Activated naive CD8-positive, alpha-beta T cell treated with anti-CD3 and anti-CD28 coated beads for 36 hours (primary cell): Measurements from ENCODE around the gene ISG15. TPM values are rescaled to one million over a fixed set of nuclear protein-coding genes. Genes with fewer than 3 reads are reported as not detected.

Experiments used
- DNase-seq: peaks from one replicate; pipeline ENCODE4 v3.0.0; 2021
- H3K27ac Mint-ChIP-seq: one replicate; pipeline ENCODE4 v1.8.0; 2022; ENCODE audit warnings: mild to moderate bottlenecking, moderate library complexity, mixed read lengths
- H3K27me3 Mint-ChIP-seq: one replicate; pipeline ENCODE4 v1.8.0; 2022; ENCODE audit warnings: mild to moderate bottlenecking, mixed read lengths
- H3K36me3 Mint-ChIP-seq: one replicate; pipeline ENCODE4 v1.8.0; 2021; ENCODE audit warnings: mild to moderate bottlenecking, mixed read lengths
- H3K4me1 Mint-ChIP-seq: one replicate; pipeline ENCODE4 v1.8.0; 2021; ENCODE audit warnings: mixed read lengths
- H3K4me3 Mint-ChIP-seq: one replicate; pipeline ENCODE4 v1.8.0; 2022; ENCODE audit warnings: mild to moderate bottlenecking, moderate library complexity, mixed read lengths
- H3K9me3 Mint-ChIP-seq: one replicate; pipeline ENCODE4 v1.8.0; 2022; ENCODE audit warnings: mixed read lengths
- total RNA-seq, 2 experiments: library from RNA; stranded (reverse); gene quantifications; one replicate each; pipeline ENCODE4 v1.2.3, GENCODE V29; 2021

Gene ISG15
- total RNA-seq, 2 experiments from 2014 or later, result 71.7 to 78.4 TPM

DNA sequence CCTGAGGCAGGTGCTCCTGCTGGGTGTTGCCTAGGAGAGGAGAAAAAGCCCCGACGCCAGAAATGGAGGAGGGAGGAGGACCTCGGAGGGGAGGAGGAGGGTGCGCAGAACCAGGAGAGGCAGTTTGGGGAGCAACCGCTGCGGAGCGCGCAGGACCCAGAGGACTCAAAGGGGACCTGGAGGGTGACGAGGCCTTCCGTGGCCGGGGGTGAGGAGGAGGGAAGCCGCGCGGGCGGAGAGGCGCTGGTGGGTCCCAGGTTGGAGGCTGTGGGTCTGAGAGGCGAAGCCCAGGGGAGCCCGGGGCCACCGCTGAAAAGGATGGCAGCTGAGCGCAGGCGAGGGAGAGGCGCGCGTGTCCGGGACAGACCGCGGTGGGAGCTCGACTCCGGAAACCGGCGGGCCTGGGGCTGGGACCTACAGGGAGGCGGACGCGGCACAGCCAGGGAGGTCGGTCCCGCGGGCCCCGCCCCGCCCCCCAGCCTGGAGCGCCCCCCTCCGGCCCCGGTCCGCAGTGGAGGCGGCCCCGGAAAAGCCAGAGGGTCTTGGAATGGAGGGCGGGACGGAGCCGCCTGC, 45.7 kb downstream of the ISG15 start:
- DNase-seq, result no peak
- H3K27ac Mint-ChIP-seq, result peak overlapping the region; percentile 36

DNA sequence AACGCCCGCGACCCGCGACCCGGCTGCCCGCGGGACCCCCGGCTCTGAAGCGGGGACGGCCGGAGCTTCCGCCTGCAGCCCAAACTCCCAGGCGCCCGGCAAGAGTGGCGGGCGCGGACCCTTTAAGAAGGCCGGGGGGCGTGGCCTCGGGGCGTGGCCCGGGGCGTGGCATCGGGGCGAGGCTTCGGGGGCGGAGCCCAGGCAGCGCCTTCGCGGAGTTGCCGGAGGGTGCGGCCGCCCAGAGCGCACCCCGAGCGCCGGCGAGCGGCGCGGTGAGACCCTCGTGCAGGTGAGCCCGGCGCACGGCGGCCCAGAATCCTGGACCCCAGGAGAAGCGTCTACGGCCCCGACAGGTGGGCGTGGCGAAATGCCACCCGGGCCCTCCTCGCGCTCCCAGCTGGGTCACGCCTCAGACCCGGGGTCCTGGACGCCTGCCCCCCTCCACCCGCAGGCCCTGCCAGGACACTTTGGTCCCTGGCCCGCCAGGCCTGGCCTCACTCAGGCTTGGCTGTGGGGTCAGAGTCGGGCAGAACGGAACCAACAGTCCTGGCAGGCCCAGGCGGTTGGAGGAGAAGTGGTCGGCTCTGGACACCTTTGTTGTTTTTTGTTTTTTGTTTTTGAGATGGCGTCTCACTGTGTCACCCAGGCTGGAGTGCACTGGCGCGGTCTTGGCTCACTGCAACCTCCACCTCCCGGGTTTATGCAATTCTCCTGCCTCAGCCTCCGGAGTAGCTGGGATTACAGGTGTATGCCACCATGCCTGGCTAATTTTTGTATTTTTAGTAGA, 46.4 kb downstream of the ISG15 start:
- Mint-ChIP-seq H3K4me3 (peak overlapping the region; percentile 91), H3K4me1 (peaks cover 36% of the 10 kb centered on the region), H3K36me3 (peaks cover 22% of the 10 kb centered on the region), H3K27me3 (peaks cover 26% of the 10 kb centered on the region), H3K27ac (peak overlapping the region; percentile 54), H3K9me3 (no peaks in the 10 kb centered on the region)
- DNase-seq, result peak; percentile 94

More for the DNA sequence above, 45.7 kb downstream of the ISG15 start:
- H3K36me3 Mint-ChIP-seq, result peaks cover 22% of the 10 kb centered on the region
- peaks cover 26% of the 10 kb centered on the region for H3K27me3 Mint-ChIP-seq
- no peaks in the 10 kb centered on the region for H3K9me3 Mint-ChIP-seq
- H3K4me3 Mint-ChIP-seq, result peak overlapping the region; percentile 77
- peaks cover 34% of the 10 kb centered on the region for H3K4me1 Mint-ChIP-seq

DNA sequence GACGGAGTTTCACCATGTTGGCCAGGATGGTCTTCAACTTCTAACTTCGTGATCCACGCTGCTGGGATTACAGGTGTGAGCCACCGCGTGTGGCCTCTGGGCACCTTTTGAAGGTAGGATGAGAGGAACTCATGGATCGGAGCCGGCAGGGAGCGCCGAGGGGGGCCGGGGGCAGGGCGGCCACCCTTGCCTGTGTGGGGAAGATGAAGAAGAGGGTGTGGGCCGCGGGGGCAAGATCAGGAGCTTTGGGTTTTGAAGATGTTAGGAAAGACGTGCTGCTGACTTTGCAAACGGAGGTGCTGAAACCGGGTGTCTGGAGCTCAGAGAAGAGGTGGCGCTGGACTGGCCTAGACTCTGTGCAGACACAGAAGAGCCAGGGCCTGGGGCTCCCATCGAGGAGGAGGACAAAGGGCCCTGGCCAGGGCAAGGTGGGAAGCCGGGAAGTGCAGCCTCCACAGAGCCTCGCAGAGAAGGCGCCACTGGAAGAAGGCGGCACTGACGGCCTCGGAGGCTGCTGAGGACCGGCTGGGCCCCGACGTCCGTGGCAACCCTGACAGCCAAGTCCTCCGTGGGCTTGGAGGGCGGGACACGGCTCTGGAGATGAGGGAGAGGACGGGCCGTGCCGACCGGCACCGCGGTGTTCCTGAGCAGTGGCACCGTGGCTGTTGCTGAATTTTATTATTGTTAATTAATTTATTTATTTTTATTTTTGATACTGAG, 47.1 kb downstream of the ISG15 start:
- H3K9me3 Mint-ChIP-seq, result no peaks in the 10 kb centered on the region
- no peak for DNase-seq
- peaks cover 38% of the 10 kb centered on the region for H3K4me1 Mint-ChIP-seq
- peaks cover 26% of the 10 kb centered on the region for H3K27me3 Mint-ChIP-seq
- H3K36me3 Mint-ChIP-seq, result peaks cover 22% of the 10 kb centered on the region
- peak overlapping the region; percentile 54 for H3K27ac Mint-ChIP-seq
- H3K4me3 Mint-ChIP-seq, result peak overlapping the region; percentile 91

DNA sequence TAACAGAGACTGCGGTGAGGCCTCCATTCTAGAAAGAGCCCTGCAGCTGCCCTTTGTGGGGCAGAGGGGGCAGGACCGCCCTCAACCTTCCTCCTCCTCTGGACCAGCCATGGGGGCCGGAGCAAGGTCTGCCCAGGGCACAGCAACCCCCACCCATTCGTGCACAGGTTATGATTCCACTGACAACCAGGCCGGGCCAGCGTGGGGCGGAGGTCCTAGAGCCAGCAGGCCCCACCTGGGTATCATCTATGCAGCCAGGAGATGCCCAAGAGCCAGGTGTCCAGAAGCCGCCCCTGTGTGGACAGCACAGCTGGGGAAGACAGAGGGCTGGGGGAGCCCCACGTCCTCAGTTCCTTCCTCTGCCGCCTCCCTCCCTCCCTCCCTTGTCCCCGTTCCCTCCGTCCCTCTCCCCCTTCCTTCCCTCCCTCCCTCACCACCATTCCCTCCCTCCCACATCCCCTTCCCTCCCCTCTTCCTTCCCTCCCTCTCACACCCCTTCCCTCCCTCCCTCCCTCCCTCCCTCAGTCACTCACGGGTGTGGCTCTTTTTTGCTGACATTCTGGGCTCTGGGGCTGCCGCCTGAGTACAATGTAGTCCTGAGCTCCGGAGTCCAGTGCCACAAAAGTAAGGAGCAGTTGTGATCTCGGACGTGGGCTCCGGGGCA, 48.5 kb downstream of the ISG15 start:
- Mint-ChIP-seq H3K9me3 (no peaks in the 10 kb centered on the region), H3K27me3 (peaks cover 26% of the 10 kb centered on the region), H3K4me3 (peak overlapping the region; percentile 91), H3K27ac (peak overlapping the region; percentile 89), H3K36me3 (peaks cover 22% of the 10 kb centered on the region), H3K4me1 (peaks cover 41% of the 10 kb centered on the region)
- peak; percentile 3 for DNase-seq

DNA sequence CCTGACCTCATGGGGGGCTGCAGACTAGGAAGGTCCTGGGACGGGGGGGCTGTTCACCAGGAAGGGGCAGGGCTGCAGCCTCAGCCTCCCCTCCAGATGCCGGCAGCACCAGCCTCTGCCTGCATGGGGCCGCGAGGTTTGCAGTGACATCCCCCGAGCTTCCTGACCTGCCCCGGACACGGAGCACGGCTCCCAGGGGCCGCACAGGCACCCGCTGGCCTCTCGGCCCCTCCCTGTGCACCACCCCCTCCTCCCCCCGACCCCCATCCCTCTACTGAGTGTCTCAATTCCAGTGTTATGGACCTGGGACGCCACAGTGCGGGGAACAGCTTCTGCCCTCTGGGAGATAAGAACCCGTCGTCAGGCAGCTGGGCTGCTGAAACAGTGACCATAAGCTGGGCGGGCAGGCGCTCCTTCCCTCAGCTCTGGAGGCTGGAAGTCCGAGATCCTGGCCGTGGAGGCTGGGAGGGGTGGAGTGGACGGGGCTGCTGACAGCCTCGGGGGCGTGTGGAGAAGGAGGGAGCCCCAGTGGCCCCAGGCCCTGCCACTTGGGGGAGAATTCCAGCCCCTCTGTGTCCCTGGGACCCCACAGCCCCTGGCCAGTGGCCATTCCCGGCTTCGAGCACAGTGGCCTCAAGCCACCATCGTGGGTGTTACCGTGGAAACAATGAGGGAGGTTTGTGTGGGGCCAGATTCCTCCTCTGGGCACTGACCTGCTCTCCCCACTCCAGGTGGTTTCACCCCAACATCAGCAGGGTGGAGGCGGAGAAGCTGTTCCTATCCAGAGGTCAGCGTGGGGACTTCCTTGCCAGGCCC, 49.3 kb downstream of the ISG15 start:
- Mint-ChIP-seq H3K27ac (peak overlapping the region; percentile 89), H3K27me3 (peaks cover 23% of the 10 kb centered on the region), H3K4me3 (peak overlapping the region; percentile 91), H3K4me1 (peaks cover 41% of the 10 kb centered on the region), H3K9me3 (no peaks in the 10 kb centered on the region), H3K36me3 (peaks cover 22% of the 10 kb centered on the region)
- DNase-seq, result peak; percentile 29

DNA sequence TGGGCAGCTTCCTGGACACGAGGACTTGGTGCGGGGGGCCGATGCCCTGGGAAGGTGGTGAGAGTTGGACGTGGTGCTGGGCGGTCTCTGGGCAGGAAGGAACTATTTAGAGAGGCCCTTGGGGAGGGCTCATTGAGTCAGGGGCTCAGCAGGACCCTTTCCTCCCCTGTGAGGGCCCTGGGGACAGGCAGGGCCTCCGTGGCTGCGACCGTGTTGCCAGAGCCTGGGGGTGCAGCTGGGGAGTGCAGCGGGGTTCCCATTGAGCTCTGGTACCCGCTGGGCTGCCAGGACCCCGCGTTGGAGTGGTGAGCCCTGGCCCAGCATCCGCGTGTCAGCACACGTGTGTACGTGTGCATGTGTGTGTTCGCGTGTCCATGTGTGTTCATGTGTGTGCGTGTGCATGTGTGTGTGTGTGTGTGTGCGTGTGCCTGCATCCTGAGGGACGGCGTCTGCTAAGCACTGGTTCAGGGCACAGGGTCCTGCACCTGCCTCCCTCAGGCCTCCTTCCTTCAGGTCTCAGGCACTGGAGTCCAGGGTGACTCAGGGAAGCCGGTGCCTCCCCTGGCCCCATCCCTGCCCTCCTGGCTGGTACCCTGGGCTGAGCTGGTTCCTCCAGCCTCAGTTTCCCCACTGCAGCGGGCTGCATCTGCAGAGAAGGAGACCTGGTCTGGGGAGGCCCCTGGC, 50.1 kb downstream of the ISG15 start:
- no peak for DNase-seq
- Mint-ChIP-seq H3K4me1 (peaks cover 42% of the 10 kb centered on the region), H3K27ac (peak overlapping the region; percentile 89), H3K9me3 (no peaks in the 10 kb centered on the region), H3K27me3 (peaks cover 14% of the 10 kb centered on the region), H3K36me3 (peaks cover 23% of the 10 kb centered on the region), H3K4me3 (peak overlapping the region; percentile 91)

Other genes with a start within 250 kb of the ISG15 start
- not detected for gene SAMD11, start 89.6 kb upstream of the ISG15 start, total RNA-seq
- 100 to 1,000 TPM; 176 to 185 TPM for gene NOC2L, start 54.2 kb upstream of the ISG15 start, total RNA-seq
- 10 to 100 TPM; 19.5 to 22.5 TPM for gene KLHL17, start 52.9 kb upstream of the ISG15 start, total RNA-seq
- 1 to 10 TPM in 1 of 2 experiments, under 1 TPM in 1; 0.85 to 1.3 TPM for gene PLEKHN1, start 47.0 kb upstream of the ISG15 start, total RNA-seq
- gene PERM1, start 31.4 kb upstream of the ISG15 start, total RNA-seq, result not detected
- gene HES4, start 13.4 kb upstream of the ISG15 start, total RNA-seq, result 1 to 10 TPM in 1 of 2 experiments, under 1 TPM in 1; 0.93 to 1.1 TPM
- gene AGRN, start 6.6 kb downstream of the ISG15 start, total RNA-seq, result 10 to 100 TPM; 30.4 to 30.5 TPM
- gene RNF223, start 60.8 kb downstream of the ISG15 start, total RNA-seq, result not detected
- 10 to 100 TPM; 18.9 to 19.0 TPM for gene C1orf159, start 102.6 kb downstream of the ISG15 start, total RNA-seq
- gene TTLL10, start 160.4 kb downstream of the ISG15 start, total RNA-seq, result not detected
- gene TNFRSF18, start 193.1 kb downstream of the ISG15 start, total RNA-seq, result 10 to 100 TPM; 52.5 to 53.3 TPM
- 100 to 1,000 TPM; 110 to 111 TPM for gene TNFRSF4, start 200.7 kb downstream of the ISG15 start, total RNA-seq
- 10 to 100 TPM; 85.9 to 95.9 TPM for gene SDF4, start 218.5 kb downstream of the ISG15 start, total RNA-seq
- 10 to 100 TPM; 17.5 to 18.9 TPM for gene B3GALT6, start 218.7 kb downstream of the ISG15 start, total RNA-seq
- 1 to 10 TPM; 2.4 to 3.8 TPM for gene C1QTNF12, start 233.2 kb downstream of the ISG15 start, total RNA-seq